Naive B cell (primary cell): Measurements from ENCODE around the gene SF3A1. TPM values are rescaled to one million over a fixed set of nuclear protein-coding genes. Genes with fewer than 3 reads are reported as not detected.

Experiments used
- ATAC-seq, 2 donors: fragments of 150-1000 bp; cut with Tn5 transposase; 2 replicates each; pipeline ENCODE4 v1.10.0; 2021; ENCODE audit warnings: low read depth in 2 of 2, mild to moderate bottlenecking in 2 of 2, moderate library complexity in 2 of 2
- DNase-seq: peaks from one replicate; pipeline ENCODE4 v3.0.0; 2022
- H3K27ac Mint-ChIP-seq, 6 donors: one replicate each; pipeline ENCODE4 v1.8.0; 2020 to 2022; ENCODE audit warnings: mild to moderate bottlenecking in 6 of 6, mixed read lengths in 6 of 6, moderate library complexity in 5 of 6, inconsistent platforms in 2 of 6
- H3K27me3 Mint-ChIP-seq, 3 donors: one replicate each; pipeline ENCODE4 v1.8.0; 2021 to 2022; ENCODE audit warnings: mixed read lengths in 3 of 3, mild to moderate bottlenecking in 1 of 3
- H3K36me3 Mint-ChIP-seq, 2 donors: one replicate each; pipeline ENCODE4 v1.8.0; 2020 to 2022; ENCODE audit warnings: mixed read lengths in 2 of 2, inconsistent platforms in 1 of 2, mild to moderate bottlenecking in 1 of 2
- H3K4me1 Mint-ChIP-seq, 3 donors: one replicate each; pipeline ENCODE4 v1.8.0; 2020 to 2022; ENCODE audit warnings: mixed read lengths in 3 of 3, inconsistent platforms in 1 of 3, mild to moderate bottlenecking in 1 of 3, moderate library complexity in 1 of 3
- H3K4me3 Mint-ChIP-seq, 8 donors: one replicate each; pipeline ENCODE4 v1.8.0; 2020 to 2022; ENCODE audit warnings: mild to moderate bottlenecking in 8 of 8, mixed read lengths in 8 of 8, moderate library complexity in 8 of 8, inconsistent platforms in 2 of 8
- H3K9me3 Mint-ChIP-seq, 7 donors: one replicate each; pipeline ENCODE4 v1.8.0; 2020 to 2022; ENCODE audit warnings: mixed read lengths in 7 of 7, mild to moderate bottlenecking in 5 of 7, inconsistent platforms in 2 of 7, moderate library complexity in 1 of 7
- polyA plus RNA-seq, 6 donors: library from polyadenylated mRNA; unstranded; fragments of 300-500 nt; fragmentation: Illumina TruSeq; gene quantifications; one replicate each; pipeline ENCODE4 v1.2.3, GENCODE V29; 2021; ENCODE audit warnings: low read depth in 6 of 6

SF3A1 gene
- polyA plus RNA-seq, 6 donors from 2014 or later = 34.1 to 110 (median 80.3) TPM

DNA sequence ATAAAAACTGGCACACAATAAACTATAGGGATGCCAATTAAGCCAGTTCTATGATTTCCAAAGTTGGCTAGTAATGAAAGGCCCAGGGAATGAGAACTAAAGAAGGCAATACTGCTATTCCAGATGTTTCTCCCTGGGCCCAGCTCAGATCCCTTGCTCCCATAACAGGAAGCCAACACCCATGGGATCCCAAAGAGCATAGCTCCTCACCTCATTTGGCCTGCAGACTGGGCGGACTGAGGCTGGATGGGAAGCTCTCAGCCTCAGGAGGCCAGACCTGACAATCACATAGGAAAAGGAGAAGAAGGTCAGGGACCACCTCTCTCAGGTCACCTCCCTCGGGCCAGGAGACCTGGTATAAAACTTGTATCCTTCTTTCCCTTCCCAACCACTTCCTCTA, 35.2 kb downstream of the SF3A1 start:
- Mint-ChIP-seq H3K9me3 (no peaks in the 10 kb centered on the region), H3K4me3 (no peak overlapping the region), H3K27ac (peak overlapping the region in 2 of 6 donors; percentile 19 to 70), H3K4me1 (peaks cover 57 to 94% (median 89%) of the 10 kb centered on the region in 3 donors), H3K36me3 (peaks cover 3 to 9% of the 10 kb centered on the region in 2 donors), H3K27me3 (no peaks in the 10 kb centered on the region)
- no peak for DNase-seq
- no peak for ATAC-seq

DNA sequence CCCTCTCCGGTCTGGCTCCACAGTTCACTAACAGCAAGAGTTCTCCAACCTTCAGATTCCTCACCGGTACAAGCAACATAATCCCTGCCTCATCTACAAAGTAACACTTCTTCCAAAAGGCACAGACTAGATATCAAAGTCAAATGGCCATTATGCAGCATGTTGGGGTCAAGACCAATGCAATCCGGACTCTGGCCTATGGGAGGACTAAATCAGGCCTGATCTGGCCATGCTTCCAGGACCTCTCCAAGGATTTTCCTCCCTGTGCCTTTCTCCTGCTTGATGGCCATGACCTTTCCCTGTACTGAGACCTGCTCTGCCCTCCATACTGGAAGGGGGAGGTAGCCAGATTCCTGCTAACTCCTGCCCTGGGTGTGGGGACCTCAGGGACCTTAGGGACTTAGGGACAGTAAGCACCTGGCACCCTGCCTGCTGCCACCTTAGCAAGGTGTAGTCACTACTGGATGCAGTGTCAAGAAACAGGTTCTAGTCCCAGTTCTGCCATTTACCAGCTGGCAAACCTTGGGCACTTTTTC, 36.6 kb downstream of the SF3A1 start:
- no peaks in the 10 kb centered on the region for H3K27me3 Mint-ChIP-seq
- ATAC-seq (no peak), DNase-seq (no peak)
- peaks cover 3 to 9% of the 10 kb centered on the region in 2 donors for H3K36me3 Mint-ChIP-seq
- H3K4me1 Mint-ChIP-seq = peaks cover 57 to 96% (median 91%) of the 10 kb centered on the region in 3 donors
- peak overlapping the region in 1 of 8 donors; percentile 36 for H3K4me3 Mint-ChIP-seq
- H3K27ac Mint-ChIP-seq = peak overlapping the region in 2 of 6 donors; percentile 10 to 38
- no peaks in the 10 kb centered on the region for H3K9me3 Mint-ChIP-seq

DNA sequence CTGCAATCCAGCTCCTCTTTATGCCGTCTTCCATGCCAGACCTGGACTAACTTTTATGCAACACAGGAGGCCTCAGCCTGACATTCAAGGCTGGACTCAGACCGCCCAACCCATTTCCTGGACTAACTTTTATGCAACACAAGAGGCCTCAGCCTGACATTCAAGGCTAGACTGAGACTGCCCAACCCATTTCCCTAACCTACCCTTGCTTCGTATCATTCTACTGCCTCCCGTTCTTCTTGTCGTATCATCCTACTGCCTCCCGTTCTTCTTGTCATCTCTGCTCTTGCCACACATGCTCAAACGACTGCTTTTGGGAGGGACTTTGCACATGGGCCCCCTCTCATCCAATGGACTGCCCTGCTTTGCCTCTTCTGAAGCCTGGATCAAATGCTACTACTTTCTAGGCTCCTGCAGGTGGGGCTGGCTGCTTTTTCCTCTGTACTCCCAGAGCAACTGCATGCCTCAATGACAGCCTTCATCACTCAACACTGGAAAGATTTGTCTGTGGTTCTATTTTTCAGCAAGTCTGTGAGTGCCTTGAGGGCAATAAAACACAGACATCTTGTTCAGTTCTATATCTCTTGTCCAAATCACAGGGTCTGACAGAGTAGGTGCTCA, 37.8 kb downstream of the SF3A1 start:
- DNase-seq (no peak), ATAC-seq (no peak)
- Mint-ChIP-seq H3K4me1 (peaks cover 57 to 96% (median 91%) of the 10 kb centered on the region in 3 donors), H3K27me3 (no peaks in the 10 kb centered on the region), H3K36me3 (peaks cover 7 to 9% of the 10 kb centered on the region in 2 donors), H3K27ac (peak overlapping the region in 5 of 6 donors; percentile 5 to 95 (median 73)), H3K9me3 (no peaks in the 10 kb centered on the region), H3K4me3 (peak overlapping the region in 1 of 8 donors; percentile 31)

DNA sequence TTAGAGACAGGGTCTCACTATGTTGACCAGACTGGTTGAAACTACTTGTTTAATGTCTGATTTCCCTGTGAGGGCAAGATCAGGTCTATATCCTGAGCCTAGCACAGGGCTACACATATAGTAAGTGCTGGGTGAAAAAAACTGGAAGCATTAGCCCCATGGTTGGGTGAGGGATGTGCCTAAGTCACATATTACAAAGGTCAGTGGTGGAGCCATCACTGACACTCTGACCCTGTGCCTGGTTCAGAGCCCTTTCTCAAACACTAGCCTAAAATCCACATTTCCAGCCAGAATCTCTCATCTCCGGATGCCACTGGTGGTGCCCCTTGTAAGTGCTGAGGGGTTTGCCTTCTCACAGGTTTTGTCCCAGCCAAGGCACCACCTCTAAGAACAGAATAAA, 38.9 kb downstream of the SF3A1 start:
- no peak for DNase-seq
- Mint-ChIP-seq H3K4me3 (peak overlapping the region in 1 of 8 donors; percentile 12), H3K4me1 (peaks cover 58 to 96% (median 89%) of the 10 kb centered on the region in 3 donors), H3K27ac (peak overlapping the region in 4 of 6 donors; percentile 36 to 95 (median 80)), H3K36me3 (peaks cover 7 to 9% of the 10 kb centered on the region in 2 donors), H3K9me3 (no peaks in the 10 kb centered on the region), H3K27me3 (no peaks in the 10 kb centered on the region)
- no peak for ATAC-seq

DNA sequence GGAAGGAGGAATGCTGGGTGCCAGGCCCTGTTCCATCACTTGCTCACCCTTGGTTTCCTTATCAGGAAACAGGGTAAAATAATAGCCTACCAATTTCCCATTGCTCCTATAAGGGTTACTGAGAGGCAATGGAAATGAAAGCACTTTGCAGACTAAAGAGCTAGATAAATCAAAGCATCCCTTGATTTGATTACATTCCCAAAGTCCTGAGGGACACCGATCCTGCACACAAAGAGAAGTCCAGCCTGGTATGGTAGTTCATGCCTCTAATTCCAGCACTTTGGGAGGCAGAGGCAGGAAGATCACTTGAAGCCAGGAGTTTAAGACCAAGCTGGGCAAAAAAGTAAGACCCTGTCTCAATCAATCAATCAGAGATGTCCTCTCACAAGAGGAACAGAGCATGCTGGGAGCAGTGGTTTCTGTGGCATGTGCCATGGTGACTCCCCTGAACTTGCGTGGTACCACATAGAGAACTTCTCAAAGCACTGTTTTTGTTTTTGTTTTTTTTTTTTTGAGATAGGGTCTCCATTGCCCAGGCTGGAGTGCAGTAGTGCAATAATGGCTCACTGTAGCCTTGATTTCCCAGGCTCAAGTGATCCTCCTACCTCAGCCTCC, 40.6 kb downstream of the SF3A1 start:
- Mint-ChIP-seq H3K4me3 (peak overlapping the region in 1 of 8 donors; percentile 67), H3K4me1 (peaks cover 74 to 100% (median 93%) of the 10 kb centered on the region in 3 donors), H3K9me3 (no peaks in the 10 kb centered on the region), H3K36me3 (peaks cover 7 to 9% of the 10 kb centered on the region in 2 donors), H3K27ac (peak overlapping the region in 5 of 6 donors; percentile 3 to 79 (median 69)), H3K27me3 (no peaks in the 10 kb centered on the region)
- ATAC-seq (no peak), DNase-seq (no peak)

DNA sequence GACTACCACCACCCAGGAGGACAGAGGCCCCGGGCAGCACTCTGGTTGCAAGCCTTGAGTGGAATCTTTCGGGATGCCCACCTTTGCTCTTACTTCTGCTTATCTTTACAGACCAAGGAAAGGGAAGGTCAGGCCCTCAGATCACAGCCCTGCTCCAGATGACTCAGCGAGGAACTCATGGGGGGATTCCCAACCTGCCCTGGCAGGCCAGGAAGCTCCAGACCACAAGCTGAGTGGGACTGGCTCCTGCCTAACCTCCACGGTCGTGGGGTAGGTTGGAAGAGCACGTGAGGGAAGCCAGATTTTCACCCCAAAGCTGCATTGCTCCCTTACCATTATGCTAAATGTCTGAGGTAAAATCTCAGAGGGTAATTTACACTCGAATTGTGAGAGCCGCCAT, 41.8 kb downstream of the SF3A1 start:
- peak overlapping the region in 2 of 8 donors; percentile 47 to 59 for H3K4me3 Mint-ChIP-seq

DNA sequence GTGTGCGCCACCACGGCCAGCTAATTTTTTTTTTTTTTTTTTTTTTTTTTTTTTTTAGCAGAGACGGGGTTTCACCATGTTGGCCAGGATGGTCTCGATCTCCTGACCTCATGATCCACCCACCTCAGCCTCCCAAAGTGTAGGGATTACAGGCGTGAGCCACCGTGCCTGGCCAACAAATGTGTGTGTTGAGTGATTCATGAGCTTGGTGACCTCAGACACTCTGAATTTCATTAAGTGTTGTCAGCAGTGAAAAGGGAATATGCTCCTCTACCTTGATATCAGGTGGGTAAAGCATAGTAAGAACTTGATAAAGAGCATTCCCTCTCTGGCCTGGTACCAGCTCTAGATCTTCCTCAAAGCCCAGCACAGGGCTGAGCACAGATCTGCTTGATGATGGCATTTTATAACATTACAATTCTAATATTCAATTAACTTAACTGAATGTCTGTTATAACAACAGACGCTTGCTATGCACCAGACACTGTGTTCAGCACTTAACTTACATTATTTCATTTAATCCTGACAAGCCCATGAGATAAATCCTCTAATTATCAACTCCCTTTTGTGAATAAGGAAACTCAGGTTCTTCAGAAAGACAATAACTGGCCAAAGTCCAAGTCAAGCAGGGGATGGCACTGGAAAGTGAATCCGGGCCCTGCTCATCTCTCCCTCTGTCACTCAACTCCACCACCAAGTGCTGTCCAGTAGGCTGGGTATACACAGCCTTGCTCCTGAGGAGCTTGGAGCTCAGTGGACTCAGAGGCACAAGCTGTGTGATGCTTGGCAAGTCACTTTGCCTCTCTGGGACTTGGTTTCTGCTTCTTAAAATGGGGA, 42.9 kb downstream of the SF3A1 start:
- ATAC-seq (no peak), DNase-seq (no peak)
- Mint-ChIP-seq H3K4me1 (peaks cover 77 to 100% (median 93%) of the 10 kb centered on the region in 3 donors), H3K27me3 (no peaks in the 10 kb centered on the region), H3K36me3 (peaks cover 0 to 4% of the 10 kb centered on the region in 2 donors), H3K27ac (peak overlapping the region in 5 of 6 donors; percentile 47 to 89 (median 71)), H3K9me3 (no peaks in the 10 kb centered on the region), H3K4me3 (peak overlapping the region in 6 of 8 donors; percentile 16 to 55 (median 27))

More for the DNA sequence above, 41.8 kb downstream of the SF3A1 start:
- ATAC-seq (peak in 1 of 2 donors; percentile 20), DNase-seq (no peak)
- Mint-ChIP-seq H3K27ac (peak overlapping the region in 5 of 6 donors; percentile 26 to 79 (median 61)), H3K4me1 (peaks cover 80 to 100% (median 93%) of the 10 kb centered on the region in 3 donors), H3K36me3 (peaks cover 4 to 9% of the 10 kb centered on the region in 2 donors), H3K27me3 (no peaks in the 10 kb centered on the region), H3K9me3 (no peaks in the 10 kb centered on the region)

DNA sequence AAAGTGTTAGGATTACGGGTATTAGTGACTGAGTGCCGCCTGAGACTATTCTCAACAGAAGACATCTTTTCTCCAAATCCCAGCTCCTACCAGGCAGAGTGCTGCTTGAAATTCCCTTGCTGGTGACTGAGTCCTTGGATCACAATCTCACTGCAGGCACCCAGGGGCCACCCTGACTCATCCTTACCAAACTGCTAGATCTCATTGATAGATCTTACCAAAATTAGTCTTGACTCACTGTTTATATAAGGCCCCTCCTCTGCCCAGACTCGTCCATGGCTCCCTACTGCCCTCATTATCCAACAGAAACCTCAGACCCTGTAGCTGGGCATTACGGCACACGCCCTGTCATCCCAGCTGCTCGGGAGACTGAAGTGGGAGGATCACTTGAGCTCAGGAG, 44.6 kb downstream of the SF3A1 start:
- Mint-ChIP-seq H3K4me1 (peaks cover 77 to 100% (median 92%) of the 10 kb centered on the region in 3 donors), H3K4me3 (peak overlapping the region in 6 of 8 donors; percentile 15 to 77 (median 72))
- ATAC-seq = no peak

DNA sequence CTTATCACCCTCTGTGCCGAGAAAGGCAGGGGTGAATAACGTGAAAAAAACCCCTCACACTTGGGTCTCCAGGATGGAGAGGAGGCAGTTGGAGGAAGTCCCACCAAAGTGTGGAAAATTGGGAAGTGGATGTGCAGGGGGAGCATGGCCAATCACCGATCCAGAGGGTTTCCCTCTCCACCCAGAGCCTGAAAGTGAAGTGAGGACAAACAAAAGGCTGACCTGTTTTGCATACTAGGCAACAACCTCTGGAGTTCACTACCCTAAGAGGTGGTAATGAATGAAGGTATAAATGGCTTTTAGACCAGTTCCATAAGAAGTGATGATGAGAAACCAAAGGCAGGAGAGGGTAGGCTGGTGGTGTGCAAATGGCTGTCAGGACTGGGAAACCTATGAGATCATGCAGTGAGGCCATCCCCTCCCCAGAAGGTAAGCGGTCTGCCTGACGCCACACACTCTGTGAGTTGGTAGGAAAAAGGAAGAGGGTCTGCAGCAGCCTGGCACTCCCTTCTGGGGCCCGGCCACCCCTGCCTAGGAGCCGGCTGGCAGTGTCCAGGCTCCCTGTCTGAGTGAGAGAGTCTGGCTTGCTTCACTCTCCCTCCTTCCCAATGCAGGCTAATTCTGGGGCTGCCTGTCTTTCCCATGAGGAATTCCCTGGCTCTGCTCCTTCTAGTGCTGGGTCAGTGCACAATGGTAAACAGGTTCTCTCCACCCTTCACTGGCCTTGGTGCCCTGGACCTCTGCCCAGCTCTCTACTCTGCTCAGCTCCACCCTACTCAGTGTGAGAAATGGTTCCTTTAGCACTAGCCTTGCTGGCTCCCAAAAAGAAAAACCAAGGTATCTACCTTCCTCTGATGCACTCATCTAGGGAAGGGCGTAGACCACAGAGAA, 45.6 kb downstream of the SF3A1 start:
- H3K9me3 Mint-ChIP-seq = no peaks in the 10 kb centered on the region
- ATAC-seq = no peak

More for the DNA sequence above, 44.6 kb downstream of the SF3A1 start:
- H3K9me3 Mint-ChIP-seq = no peaks in the 10 kb centered on the region
- peaks cover 0 to 4% of the 10 kb centered on the region in 2 donors for H3K36me3 Mint-ChIP-seq
- peak overlapping the region; percentile 65 to 97 (median 90) for H3K27ac Mint-ChIP-seq
- no peak for DNase-seq
- H3K27me3 Mint-ChIP-seq = no peaks in the 10 kb centered on the region

DNA sequence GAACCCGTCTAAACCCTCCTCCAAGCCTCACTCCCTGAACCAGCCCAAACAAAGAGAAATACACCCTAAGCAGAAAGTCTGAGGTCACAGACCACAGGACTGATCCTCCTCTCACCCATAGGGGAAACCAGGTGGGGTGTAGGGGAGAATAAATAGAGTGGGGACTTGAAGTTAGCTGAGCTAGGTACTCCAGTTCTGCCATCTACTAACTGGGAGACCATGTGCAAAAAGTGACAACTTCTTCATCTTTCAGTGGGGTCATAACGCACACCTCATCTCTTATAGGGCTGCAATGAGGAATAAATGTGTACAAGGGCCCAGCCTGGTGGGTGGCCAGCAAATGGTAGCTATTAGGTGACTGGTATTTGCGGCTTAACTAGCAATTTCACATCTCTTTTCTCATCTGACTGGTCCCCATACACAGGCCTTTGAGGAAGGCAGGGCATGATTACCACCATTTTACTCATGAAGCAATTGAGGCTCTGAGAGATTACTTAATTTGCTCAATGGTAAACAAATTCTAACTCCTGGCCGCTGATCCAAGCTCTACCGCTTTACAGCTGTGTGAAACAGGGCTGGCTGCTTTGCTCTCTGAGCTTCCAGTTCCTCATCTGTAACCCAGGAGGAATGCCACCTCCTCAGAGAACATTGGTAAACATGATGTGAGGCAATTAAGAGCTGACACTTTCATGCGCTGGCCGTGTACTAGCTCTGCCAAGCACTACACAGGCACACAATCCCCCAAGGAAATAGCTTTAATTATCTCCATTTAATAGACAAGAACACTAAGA, 46.5 kb downstream of the SF3A1 start:
- Mint-ChIP-seq H3K9me3 (no peaks in the 10 kb centered on the region), H3K4me1 (peaks cover 85 to 100% (median 96%) of the 10 kb centered on the region in 3 donors), H3K27me3 (no peaks in the 10 kb centered on the region), H3K36me3 (peaks cover 0 to 4% of the 10 kb centered on the region in 2 donors), H3K4me3 (peak overlapping the region; percentile 68 to 89 (median 77)), H3K27ac (peak overlapping the region; percentile 89 to 98 (median 98))
- ATAC-seq (peak; percentile 27 to 29), DNase-seq (no peak)

More for the DNA sequence above, 45.6 kb downstream of the SF3A1 start:
- Mint-ChIP-seq H3K4me1 (peaks cover 85 to 100% (median 96%) of the 10 kb centered on the region in 3 donors), H3K4me3 (peak overlapping the region; percentile 68 to 89 (median 77)), H3K27ac (peak overlapping the region; percentile 89 to 98 (median 98)), H3K36me3 (peaks cover 0 to 4% of the 10 kb centered on the region in 2 donors), H3K27me3 (no peaks in the 10 kb centered on the region)
- no peak for DNase-seq

DNA sequence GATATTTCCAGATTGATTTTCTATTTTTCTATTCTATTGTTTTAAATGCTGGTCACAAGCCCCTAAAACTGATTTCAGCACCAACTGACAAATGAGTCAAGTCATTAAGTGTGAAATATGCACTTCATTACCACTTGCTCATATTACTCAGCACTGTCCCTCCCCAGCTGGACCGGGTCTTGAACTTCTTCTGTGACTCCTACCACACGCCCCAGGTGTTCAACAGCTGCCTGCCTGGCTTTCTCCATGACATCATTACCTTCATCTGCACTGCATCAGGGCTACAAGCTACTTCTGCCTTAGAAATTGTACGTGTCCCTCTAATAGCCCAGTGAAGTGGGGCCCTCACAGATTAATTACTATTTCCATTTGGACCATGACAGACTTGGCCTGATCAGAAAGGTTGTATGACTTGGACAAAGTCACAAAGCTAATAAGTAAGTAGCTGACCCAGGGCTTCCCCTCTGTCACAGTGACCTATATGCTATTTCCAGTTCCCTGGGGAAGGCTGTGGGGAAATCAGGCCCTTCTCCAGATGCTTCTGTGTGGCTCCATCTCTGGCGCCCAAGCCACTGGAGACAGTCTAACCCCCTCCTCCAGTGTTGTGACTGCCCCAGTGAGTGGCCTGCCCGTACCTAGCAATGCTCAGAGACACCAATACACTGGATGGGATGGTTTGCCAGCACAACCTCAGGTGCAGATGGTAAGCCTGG, 48.0 kb downstream of the SF3A1 start:
- Mint-ChIP-seq H3K4me3 (peak overlapping the region; percentile 56 to 94 (median 78)), H3K9me3 (no peaks in the 10 kb centered on the region), H3K4me1 (peaks cover 87 to 100% (median 94%) of the 10 kb centered on the region in 3 donors), H3K27me3 (no peaks in the 10 kb centered on the region), H3K36me3 (no peaks in the 10 kb centered on the region), H3K27ac (peak overlapping the region; percentile 89 to 98 (median 98))
- DNase-seq (no peak), ATAC-seq (peak in 1 of 2 donors; percentile 17)
